Stimulated activated CD4-positive, alpha-beta T cell treated with anti-CD3 and anti-CD28 coated beads, Interleukin-4, amount 100 ng/mL, for 48 hours (primary cell): ENCODE data around the gene ACVR1.

Experiments used
- DNase-seq, 2 donors: peaks; one replicate each; pipeline ENCODE4 v3.0.0-alpha.2; 2020; ENCODE audit warnings: low read depth in 2 of 2

The ACVR1 gene

DNA sequence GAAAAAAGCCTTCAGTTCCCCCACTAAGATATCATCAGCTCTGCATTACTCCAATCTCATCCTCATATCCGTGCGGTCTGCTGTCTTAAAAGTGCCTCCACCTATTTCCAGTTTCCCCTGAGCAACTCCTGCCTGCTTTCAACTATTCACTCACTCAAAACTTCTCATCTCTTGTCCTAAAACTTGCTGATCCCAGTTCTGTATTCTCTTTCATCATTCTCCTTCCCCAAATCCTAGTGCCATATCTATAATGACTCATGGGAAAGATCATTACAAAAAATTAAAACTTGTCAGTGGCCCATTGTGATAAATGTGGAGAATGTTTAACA lies 20.0 kb downstream of the ACVR1 start:
- DNase-seq: no peak

DNA sequence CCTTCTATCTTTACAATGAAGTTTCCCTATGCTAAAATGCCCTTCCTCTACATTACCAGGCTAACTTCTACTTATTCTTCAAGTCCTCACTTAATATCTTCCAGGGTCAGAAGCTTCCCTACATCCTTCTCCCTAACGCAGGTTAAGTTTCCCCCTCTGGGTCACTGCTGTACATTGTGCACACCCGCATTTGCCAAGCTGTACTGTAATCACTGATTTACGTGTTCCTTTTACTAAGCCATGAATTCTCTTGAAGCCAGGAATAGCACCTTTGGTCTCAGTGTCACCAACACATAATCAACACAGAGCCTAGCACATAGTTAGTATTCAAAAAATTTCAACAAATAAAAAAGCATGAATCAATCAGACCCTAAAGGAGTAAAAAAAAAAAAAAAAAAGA lies 22.3 kb downstream of the ACVR1 start:
- DNase-seq: no peak

DNA sequence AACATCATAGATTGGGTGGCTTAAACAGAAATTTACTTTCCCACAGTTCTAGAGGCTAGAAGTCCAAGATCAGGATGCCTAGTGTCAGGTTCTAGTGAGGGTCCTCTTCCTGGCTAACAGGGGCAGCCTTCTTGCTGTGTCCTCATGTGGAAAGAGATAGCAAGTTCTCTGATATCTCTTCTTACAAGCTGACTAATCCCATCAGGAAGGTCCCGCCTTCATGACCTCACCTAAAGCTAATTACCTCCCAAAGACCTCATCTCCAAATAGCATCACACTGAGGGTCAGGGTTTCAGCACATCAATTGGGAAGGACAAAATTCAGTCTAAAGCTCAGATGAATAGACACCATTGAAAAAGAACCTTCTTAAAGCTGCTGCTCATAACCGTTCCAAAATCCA lies 22.9 kb downstream of the ACVR1 start:
- DNase-seq: no peak

DNA sequence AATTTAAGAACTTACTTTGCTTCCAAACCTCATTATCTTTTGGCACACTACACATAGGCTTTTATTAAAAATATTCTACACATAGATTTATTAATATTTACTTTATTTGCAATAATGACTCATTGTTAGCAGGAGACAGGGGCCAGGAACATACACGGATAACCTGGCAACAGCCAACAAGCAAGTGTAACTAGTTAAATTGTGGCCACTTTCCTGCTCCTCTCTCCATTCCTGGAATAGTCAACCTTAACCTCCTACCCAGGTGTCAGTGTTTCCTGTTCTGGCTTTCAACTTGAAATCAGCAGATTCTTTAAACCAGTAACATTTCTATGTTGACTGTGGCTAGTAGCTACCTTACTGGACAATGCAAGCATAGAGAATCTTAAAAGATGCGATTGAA lies 26.5 kb downstream of the ACVR1 start:
- no peak for DNase-seq

DNA sequence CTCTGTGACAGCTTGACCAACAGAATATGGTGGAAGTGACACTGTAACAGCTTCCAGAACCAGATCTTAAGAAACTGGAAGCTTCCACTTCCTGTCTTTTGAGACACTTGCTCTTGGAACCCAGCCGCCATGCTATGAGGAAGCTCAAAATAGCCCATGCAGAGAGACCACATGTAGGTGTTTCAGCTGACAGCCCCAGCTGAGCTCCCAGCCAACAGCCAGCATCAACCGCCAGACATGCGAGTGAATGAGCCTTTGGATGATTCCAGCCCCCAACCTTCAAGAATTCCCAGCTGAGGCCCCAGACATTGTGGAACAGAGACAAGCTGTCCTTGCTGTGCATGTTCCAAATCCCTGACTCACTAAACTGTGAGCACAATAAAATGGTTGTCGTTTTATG lies 27.9 kb downstream of the ACVR1 start:
- no peak for DNase-seq

DNA sequence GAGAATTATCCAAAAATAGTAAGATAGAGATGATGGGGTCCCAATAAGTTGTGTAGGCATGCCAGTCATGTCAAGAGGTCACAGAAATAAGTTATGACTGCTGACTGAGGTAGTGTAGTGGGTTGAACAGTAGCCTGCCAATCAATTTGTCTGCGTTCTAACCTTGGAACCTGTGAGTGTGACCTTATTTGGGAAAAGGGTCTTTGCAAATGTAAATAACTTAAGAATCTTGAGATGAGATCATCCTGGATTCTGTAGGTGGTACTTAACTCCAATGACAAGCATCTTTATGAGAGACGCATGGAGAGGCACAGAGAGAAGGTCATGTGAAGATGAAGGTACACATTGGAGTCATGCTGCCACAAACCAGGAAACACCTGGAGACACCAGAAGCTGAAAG lies 31.0 kb downstream of the ACVR1 start:
- DNase-seq: no peak

DNA sequence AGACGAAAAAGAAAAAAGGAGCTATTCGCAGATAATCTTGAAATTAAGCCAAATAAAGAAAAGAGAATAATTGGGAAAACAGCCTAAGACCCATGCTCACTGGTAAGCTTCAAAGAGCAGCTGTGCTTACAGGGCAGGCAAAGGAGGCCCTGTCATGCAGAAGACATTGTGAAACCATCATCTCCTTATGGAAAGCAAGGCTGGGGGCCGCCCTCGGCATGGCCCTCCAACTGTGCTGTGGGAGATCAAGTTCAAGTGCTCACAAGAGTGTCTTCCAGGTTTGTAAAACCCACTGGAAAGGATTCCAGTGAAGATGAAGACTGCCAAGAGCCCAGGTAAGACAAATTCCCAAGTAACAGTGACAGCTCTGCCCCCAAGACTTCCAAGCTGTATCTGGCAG lies 32.2 kb downstream of the ACVR1 start:
- no peak for DNase-seq

DNA sequence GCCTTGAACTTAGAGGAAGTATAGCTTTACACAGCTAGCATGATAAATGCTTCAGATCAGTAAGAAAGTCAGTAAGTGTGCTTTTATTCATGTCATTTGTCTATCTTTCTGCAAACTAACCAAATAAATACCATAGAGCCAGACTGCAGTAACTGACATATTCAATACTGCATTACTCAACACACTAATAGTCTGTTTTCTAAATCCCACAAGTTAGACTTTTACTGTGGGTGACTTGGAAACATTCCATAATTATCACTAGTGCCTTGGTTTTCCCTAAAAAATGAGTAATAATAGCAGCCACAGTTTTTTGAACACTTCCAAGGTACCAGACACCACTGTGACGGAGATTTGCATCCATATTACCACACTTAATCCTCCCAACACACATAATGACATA lies 33.0 kb downstream of the ACVR1 start:
- no peak for DNase-seq

DNA sequence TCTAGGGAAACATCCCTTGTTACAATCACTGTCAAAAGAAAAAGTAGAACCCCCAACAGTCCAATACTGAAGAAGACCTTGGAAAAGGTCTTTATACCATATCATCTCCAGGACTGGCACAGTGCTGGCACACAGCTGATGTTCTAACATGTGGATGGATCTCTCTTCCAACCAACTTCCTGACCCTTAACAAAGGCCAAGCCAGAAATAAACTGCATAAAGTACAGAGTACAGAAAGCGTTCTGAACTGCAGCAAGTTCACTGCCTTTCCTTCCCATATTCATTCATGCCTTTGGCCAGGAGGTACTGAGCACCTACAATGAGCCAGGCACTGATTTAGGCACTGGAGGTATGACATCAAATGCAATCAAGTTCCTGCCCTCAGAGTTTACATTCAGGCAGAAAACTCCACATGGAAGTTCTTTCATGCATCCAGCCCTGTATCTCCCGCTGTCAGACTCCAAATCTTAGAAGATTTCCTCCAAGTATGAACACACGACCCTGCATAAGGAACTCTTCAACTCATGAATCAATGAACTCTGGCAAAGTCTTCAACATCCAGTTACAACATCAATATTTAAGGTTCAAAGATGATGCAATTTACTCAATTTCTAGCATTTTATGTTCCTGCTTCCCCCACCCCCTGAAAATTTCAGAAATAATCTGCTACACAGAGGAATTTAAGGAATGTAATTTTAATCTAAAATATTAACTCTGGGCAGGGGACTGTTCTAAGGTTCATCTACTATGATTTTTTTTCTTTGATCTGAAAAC lies 33.8 kb downstream of the ACVR1 start:
- DNase-seq: no peak

DNA sequence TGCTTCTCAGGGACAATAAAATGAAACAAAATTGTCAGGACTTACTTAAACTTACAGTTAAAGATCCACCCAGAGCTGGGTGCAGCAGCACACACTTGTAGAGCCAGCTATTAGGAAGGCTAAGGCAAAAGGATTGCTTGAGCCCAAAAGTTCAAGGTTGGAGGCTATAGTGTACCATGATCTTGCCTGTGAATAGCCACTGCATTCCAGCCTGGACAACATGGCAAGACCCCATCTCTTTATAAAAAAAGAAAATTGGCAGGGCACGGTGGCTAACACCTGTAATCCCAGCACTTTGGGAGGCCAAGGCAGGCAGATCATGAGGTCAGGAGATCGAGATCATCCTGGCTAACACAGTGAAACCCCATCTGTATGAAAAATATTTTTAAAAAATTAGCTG lies 34.6 kb downstream of the ACVR1 start:
- no peak for DNase-seq

DNA sequence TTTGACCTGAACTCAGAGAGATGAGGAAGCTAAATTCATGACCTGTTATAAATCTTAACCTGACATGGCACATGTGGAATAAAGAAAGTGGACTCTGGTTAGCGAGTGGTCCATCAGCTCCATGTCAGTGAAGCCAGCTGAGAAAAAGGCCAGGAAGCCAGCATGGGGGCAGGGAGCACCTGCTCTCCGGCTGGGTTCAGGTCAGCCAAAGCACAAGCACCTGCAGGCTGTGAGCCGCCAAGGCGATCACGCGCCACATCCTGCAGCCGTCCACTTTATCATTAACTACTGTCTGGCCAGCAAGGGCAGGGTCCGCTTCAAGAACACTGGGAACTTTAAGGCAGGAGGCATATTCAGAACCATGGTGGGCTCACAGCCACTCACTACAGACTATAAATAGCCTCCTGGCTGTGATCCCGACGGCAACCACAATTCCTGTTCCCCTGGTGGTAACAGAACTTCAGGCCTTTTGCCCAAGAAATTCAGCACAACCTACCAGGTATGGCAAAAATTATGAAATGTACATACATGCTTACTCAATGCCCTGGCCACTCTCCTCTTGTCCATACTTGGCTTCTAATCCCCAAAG lies 35.5 kb downstream of the ACVR1 start:
- DNase-seq: no peak

DNA sequence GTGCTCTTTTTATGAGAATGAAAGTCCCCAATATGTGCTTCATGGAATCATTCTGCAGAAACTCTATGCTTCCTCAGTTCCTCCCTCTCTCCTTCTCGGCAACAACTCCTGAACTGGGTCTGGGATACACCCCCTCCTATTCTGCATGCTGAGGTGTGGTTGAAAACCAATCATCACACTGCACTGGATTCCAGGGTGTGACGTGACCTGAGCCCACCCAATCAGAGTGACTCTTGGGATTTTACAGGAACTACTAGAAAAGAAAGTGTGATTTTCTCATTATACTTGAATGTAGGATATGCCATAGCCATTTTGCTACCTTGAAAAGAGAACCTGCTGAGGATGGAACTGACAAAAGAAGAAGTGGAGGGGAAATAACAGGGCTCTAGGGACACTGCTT lies 36.3 kb downstream of the ACVR1 start:
- DNase-seq: no peak

DNA sequence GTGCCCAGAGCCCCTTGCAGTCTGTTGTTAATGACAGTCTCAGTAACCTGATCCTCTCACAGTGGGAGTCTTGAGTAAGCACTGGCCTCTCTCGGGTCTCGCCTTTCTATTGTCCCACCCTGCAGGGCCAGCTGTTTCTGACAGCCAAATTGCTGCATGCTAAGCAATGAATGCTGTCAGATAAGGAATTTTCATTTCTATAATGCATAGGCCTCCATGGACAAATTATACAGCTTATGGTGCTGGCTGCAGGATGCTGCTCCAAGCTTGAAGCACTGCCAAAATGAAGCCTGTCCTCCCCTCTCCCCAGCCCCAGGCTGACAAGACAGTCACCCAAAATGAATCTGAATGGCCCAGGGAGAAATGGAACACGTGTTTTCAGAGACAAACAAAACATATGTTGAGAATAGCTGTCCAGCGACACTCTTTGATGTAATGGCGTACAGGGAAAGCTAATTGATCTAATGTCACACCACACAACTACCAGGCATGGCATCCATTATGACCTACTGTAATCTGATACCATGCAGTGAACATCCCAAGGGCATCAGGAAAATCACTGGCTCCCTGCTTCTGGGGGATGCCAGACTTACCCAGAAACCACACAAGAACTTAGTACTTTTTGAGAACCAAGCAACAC lies 36.8 kb downstream of the ACVR1 start:
- no peak for DNase-seq

DNA sequence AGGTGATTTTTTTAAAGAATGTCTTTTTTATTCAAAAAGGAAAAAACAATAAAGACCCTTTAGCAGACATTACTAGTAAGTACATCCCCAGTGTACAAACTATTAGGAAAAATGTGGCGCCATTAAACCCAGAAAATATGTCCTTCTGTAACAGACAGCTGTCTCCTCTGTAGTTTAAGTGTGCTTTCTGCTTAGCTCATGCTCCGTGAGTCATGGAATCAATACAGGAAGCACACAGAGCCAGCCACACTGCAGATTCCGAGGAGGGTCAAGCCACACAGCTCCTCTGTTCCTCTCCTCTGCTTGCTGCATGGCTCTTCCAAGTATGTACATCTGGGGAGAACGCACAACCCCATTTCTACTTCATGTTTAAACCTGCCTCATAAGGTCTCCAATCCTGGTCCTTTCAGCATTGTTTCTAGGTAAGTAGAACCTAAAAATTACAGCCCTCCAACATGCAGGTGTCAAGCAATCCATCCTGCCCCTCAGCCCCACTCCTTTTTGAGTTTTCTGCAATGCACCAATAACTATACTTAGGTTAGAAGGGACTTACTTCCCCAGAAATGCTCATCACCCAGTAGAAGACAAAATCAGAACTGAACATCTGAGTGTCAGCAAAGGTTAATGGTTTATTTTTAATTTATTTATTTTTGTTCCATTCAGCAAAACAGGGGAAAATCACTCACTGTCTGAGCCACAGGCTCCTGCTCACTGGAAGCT lies 37.5 kb downstream of the ACVR1 start:
- no peak for DNase-seq

DNA sequence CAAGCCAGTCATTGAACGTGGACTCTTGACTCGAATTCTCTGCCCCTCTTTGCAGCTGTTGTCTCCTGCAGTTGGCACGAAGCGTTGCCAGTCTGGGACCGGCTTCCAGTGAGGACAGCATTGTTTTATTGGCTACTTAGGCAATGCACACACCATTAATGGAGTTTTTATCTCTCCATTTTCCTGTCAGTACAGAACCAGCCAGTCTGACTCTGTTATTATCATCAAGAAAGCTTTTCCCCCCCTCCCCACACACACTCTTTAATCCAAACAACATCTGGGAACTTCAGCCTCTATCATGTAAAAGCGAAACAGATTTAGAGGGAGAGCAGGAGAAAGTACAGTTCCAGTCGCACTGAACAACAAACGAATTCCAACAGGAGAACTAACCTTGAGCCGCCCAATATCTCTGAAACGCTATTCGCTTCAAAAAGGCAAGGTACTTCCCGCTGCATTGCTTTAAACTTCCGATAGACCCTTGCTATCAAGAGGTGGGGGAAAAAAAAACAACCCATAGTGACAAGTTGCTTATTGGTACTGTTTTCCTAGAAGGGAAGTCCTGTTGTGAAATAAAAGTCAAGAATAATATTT lies 38.2 kb downstream of the ACVR1 start:
- DNase-seq: no peak

DNA sequence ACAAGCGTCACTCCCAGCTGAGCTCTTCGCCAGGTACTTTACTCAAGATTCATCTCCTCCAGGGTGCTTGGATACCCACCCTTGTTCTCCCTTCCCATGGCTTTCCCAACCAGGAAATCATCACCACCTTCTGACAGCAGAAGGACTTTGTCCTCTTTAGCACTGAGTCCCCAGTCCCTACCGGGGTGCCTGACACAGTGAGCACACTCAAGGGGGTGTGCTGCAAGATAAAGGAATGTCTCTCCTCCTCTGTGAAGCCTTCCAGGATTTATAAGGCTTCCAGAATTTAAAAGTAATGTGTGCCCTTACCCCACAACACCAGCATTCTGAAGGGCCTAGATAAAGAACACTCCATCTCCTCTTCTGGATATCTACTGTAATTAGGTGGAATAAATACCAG lies 39.6 kb downstream of the ACVR1 start:
- DNase-seq: no peak

DNA sequence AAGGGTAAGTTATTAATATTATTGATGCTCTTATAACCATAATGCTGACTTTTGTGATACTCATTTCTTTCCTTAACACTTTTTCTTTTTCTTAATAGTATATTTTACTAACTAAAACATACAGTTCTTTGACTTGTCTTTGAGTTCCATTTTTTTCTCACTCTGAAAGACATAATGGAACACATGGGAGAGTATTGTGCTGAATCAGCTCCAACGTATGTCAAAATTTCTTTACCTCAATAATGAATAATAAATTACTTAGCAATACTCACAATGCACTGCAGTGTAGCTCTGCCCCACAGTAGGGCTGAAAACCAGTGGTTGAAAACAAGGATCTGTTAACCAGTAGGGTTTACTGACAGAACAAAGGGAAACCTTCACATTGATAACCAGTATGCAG lies 40.7 kb downstream of the ACVR1 start:
- DNase-seq: no peak

DNA sequence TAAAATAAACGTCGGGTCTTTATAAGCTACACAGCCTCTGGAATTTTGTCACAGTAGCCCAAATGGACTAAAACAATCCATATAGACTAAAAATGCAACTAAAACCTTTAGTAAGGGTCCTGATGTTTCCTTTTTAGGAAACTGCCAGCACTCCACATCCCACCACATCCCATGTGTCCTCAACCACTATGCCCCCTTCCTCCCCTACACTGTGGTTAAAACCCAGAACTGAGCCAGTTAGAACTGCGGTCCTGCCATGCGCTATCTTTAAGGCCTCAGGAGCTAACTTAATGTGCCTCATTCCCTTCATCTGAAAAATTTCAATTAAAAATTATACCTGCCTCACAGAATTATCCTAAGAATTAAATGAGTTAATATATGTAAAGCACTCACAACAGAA lies 41.1 kb downstream of the ACVR1 start:
- DNase-seq: no peak

DNA sequence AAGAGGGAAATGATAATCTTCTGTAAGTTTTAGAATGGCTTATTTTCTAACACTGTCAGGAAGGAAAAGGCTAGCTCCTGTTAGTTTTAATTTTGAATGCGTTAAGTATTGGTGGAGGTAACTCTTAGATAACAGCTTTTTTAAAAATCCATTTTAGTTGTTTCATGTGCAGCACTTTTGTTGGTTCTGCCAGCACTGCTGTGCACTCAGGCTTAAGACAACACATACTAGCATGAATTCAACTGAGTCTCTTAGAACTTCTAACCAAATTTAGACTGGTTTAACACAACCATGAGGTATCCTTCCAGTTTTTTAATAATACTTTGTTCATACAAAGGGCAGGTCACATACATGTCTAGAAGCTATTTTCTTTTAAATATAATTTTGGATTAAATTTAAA lies 42.4 kb downstream of the ACVR1 start:
- DNase-seq: no peak

DNA sequence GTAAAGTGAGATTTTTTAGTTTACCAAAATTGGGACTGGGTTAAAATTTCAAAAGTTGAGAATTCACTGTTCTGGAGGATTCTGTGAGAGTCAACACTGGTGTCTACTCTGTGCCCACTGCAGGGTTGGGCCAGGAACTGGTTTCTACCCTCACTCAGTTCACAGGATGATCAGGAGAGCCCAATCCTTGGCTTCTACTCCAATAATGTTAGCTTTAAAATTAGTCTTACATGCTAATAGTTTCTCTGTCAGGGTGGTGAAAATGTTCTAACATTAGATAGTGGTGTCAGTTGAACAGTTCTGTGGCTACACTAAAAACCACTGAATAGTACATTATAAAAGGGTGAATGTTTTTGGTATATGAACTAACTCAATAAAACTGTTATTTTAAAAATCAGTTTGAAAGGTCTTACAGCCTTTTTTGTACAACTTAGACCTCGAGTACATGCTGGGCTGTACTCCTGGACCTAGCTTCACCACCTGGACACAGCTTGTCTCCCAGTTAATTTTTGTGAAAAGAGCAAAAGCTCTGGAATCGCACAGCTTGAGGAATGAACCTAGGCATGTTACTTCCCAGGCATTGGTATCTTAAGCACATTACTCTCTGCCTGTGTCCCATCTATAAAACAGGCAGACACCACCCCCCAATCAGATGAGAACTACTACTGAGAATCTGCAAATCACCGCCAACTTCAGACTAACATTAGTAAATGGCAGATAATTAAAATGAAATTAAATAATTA lies 44.4 kb downstream of the ACVR1 start:
- no peak for DNase-seq

DNA sequence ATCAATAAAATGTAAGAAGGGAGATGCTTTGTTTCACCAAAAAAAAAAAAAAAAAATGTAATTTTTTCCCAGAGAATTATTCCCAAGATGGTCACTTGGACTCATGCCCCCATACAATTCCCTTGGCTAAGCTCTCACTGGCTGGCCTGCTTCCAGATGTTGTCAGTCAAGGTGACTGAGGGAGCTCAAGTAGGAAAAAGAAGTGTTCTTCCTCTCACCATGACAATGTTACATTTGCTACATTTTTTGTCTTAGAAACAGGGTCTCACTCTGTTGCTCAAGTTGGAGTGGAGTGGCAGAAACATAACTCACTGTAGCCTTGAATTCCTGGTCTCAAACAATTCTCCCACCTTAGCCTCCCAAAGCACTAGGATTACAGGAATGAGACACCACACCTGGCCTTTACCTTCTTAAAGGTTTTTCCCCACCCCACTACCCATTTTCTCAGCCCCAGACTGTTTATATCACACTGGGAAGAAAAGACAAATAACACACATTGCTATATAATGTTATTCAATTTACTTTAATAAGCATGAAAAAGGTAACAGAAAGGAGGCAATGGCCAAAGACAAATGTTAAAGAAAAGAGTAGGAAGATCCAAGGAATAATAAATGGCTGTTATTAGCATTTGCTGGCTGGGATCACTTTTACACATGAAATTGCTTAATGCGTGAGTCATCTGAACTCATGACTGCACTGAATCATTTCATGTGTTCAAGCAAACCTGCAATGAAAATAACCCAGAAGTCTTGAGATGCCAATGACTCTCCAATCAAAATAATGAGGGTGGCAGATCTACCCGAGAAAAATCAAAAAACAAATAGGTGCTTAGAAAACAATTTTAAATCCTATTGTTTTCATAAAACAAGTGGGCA lies 45.2 kb downstream of the ACVR1 start:
- DNase-seq: no peak
